ENCODE measurements around the gene COL18A1. TPM values are rescaled to one million over a fixed set of nuclear protein-coding genes. Genes with fewer than 3 reads are reported as not detected.

COL18A1 gene
- total RNA-seq, 1 donor from 2014 or later, result 61.1 TPM

GRCh38 chr21:45383111-45383614 is 21.8 kb upstream of the COL18A1 start:
- DNase-seq (ENCODE audit: low spot score), result no peak
- no peak overlapping the region for H3K27ac Mint-ChIP-seq (ENCODE audit: unreplicated experiment)
- H3K27me3 Mint-ChIP-seq (ENCODE audit: unreplicated experiment), result peaks cover 14% of the 10 kb centered on the region

GRCh38 chr21:45383615-45384201 is 21.3 kb upstream of the COL18A1 start:
- peaks cover 5% of the 10 kb centered on the region for H3K36me3 Mint-ChIP-seq (ENCODE audit: low read depth, unreplicated experiment)
- H3K4me3 Mint-ChIP-seq (ENCODE audit: unreplicated experiment), result no peak overlapping the region
- TF ChIP-seq CTCF (IDR thresholded peaks at IDR 0.05; ENCODE audit: unreplicated experiment), result no peak
- H3K27ac Mint-ChIP-seq (ENCODE audit: unreplicated experiment), result no peak overlapping the region
- peaks cover 15% of the 10 kb centered on the region for H3K4me1 Mint-ChIP-seq (ENCODE audit: unreplicated experiment)
- no peaks in the 10 kb centered on the region for H3K9me3 Mint-ChIP-seq (ENCODE audit: unreplicated experiment)
- H3K27me3 Mint-ChIP-seq (ENCODE audit: unreplicated experiment), result peaks cover 13% of the 10 kb centered on the region
- DNase-seq (ENCODE audit: low spot score), result no peak

More at GRCh38 chr21:45383111-45383614, 21.8 kb upstream of the COL18A1 start:
- no peak overlapping the region for H3K4me3 Mint-ChIP-seq (ENCODE audit: unreplicated experiment)
- peaks cover 15% of the 10 kb centered on the region for H3K4me1 Mint-ChIP-seq (ENCODE audit: unreplicated experiment)
- H3K36me3 Mint-ChIP-seq (ENCODE audit: low read depth, unreplicated experiment), result peaks cover 5% of the 10 kb centered on the region
- TF ChIP-seq CTCF (IDR thresholded peaks at IDR 0.05; ENCODE audit: unreplicated experiment), result no peak
- H3K9me3 Mint-ChIP-seq (ENCODE audit: unreplicated experiment), result no peaks in the 10 kb centered on the region

GRCh38 chr21:45384656-45385548 is 20.1 kb upstream of the COL18A1 start:
- H3K27me3 Mint-ChIP-seq (ENCODE audit: unreplicated experiment), result peaks cover 12% of the 10 kb centered on the region
- TF ChIP-seq CTCF (IDR thresholded peaks at IDR 0.05; ENCODE audit: unreplicated experiment), result no peak
- no peak overlapping the region for H3K27ac Mint-ChIP-seq (ENCODE audit: unreplicated experiment)
- no peaks in the 10 kb centered on the region for H3K9me3 Mint-ChIP-seq (ENCODE audit: unreplicated experiment)
- peaks cover 1% of the 10 kb centered on the region for H3K36me3 Mint-ChIP-seq (ENCODE audit: low read depth, unreplicated experiment)
- no peak for DNase-seq (ENCODE audit: low spot score)
- peaks cover 8% of the 10 kb centered on the region for H3K4me1 Mint-ChIP-seq (ENCODE audit: unreplicated experiment)
- no peak overlapping the region for H3K4me3 Mint-ChIP-seq (ENCODE audit: unreplicated experiment)

- Mint-ChIP-seq H3K4me1 (ENCODE audit: unreplicated experiment) (peaks cover 5% of the 10 kb centered on the region), H3K27me3 (ENCODE audit: unreplicated experiment) (peaks cover 9% of the 10 kb centered on the region), H3K9me3 (ENCODE audit: unreplicated experiment) (no peaks in the 10 kb centered on the region), H3K4me3 (ENCODE audit: unreplicated experiment) (no peak overlapping the region), H3K27ac (ENCODE audit: unreplicated experiment) (no peak overlapping the region), H3K36me3 (ENCODE audit: low read depth, unreplicated experiment) (no peaks in the 10 kb centered on the region)
- TF ChIP-seq CTCF (IDR thresholded peaks at IDR 0.05; ENCODE audit: unreplicated experiment), result no peak
- no peak for DNase-seq (ENCODE audit: low spot score)
These were observed 19.4 kb upstream of the COL18A1 start for GRCh38 chr21:45385549-45386050.

Data from endothelial cell (in vitro differentiated cells).